IMR-90 (cell line): ENCODE data around the gene PITPNC1. TPM values are rescaled to one million over a fixed set of nuclear protein-coding genes. Genes with fewer than 3 reads are reported as not detected.

Experiments used
- ATAC-seq: fragments of 200-7000 bp; cut with Tn5 transposase; 2 replicates; pipeline ENCODE4 v1.9.1; 2020; ENCODE audit warnings: low read depth, mild to moderate bottlenecking, moderate library complexity
- BruUV-seq: library from RNA; stranded (reverse); fragments of 400-500 nt; replicated peaks from 2 replicates; lab custom pipeline; 2021; lab: Mats Ljungman, UMichigan
- CTCF ChIA-PET: fragments of 300-600 bp; formaldehyde crosslinking; extraction: SDS; loops from one replicate; lab custom pipeline; 2021; ENCODE audit warnings: antibody characterized with exemption; lab: Yijun Ruan, JAX
- POLR2A ChIA-PET: fragments of 300-600 bp; sonication (Branson Sonifier 250); formaldehyde crosslinking; loops from one replicate; lab custom pipeline; 2022; ENCODE audit warnings: antibody characterized with exemption; ENCODE audit not compliant: unreplicated experiment; lab: Charles Lee
- DNase-seq: peaks from one replicate; pipeline ENCODE4 v3.0.0; 2013
- H2AFZ ChIP-seq: replicated peaks from 2 replicates; pipeline ENCODE3; 2013; ENCODE audit warnings: low read length, mild to moderate bottlenecking; ENCODE audit not compliant: poor library complexity
- H2AK5ac ChIP-seq: 2 replicates; pipeline ENCODE4 v1.6.1; 2013; ENCODE audit warnings: low read depth, low read length, inconsistent platforms
- H2AK9ac ChIP-seq: replicated peaks from 2 replicates; pipeline ENCODE3; 2013; ENCODE audit warnings: mild to moderate bottlenecking, low read depth, low read length, moderate library complexity; ENCODE audit not compliant: poor library complexity
- H2BK120ac ChIP-seq: 2 replicates; pipeline ENCODE4 v1.6.1; 2013; ENCODE audit warnings: low read depth, low read length, inconsistent platforms
- H2BK15ac ChIP-seq: 3 replicates; pipeline ENCODE4 v1.6.1; 2013; ENCODE audit warnings: low read depth, low read length, inconsistent platforms
- H2BK20ac ChIP-seq: 2 replicates; pipeline ENCODE4 v1.6.1; 2013; ENCODE audit warnings: low read depth, mild to moderate bottlenecking, inconsistent platforms, low read length, moderate library complexity
- H2BK5ac ChIP-seq: 2 replicates; pipeline ENCODE4 v1.6.1; 2013; ENCODE audit warnings: mild to moderate bottlenecking, low read depth, low read length, inconsistent platforms; ENCODE audit not compliant: poor library complexity, severe bottlenecking
- H3K14ac ChIP-seq: replicated peaks from 2 replicates; pipeline ENCODE4 v1.6.1; 2013; ENCODE audit warnings: low read depth, low read length, inconsistent platforms
- H3K18ac ChIP-seq: 2 replicates; pipeline ENCODE4 v1.6.1; 2013; ENCODE audit warnings: low read depth, low read length, control low read depth
- H3K23ac ChIP-seq: 2 replicates; pipeline ENCODE4 v1.6.1; 2013; ENCODE audit warnings: low read depth, low read length, inconsistent platforms
- H3K27ac ChIP-seq: 2 replicates; pipeline ENCODE4 v1.5.1; 2013; ENCODE audit warnings: mild to moderate bottlenecking, control low read depth, low read length; ENCODE audit not compliant: insufficient read depth
- H3K27me3 ChIP-seq: 2 replicates; pipeline ENCODE4 v1.6.1; 2013; ENCODE audit warnings: low read length; ENCODE audit not compliant: control insufficient read depth, insufficient read depth
- H3K36me3 ChIP-seq: 2 replicates; pipeline ENCODE4 v1.6.1; 2013; ENCODE audit warnings: low read length, mixed read lengths; ENCODE audit not compliant: control insufficient read depth, insufficient read depth
- H3K4ac ChIP-seq: 2 replicates; pipeline ENCODE4 v1.6.1; 2013; ENCODE audit warnings: low read depth, low read length, inconsistent platforms
- H3K4me1 ChIP-seq: 2 replicates; pipeline ENCODE4 v1.6.1; 2013; ENCODE audit warnings: low read length, mixed read lengths; ENCODE audit not compliant: control insufficient read depth, insufficient read depth
- H3K4me2 ChIP-seq: 2 replicates; pipeline ENCODE4 v1.6.1; 2013; ENCODE audit warnings: low read depth, mild to moderate bottlenecking, control low read depth, low read length, moderate library complexity
- H3K4me3 ChIP-seq: 2 replicates; pipeline ENCODE4 v1.5.1; 2013; ENCODE audit warnings: low read depth, mild to moderate bottlenecking, control low read depth, low read length, moderate library complexity; ENCODE audit not compliant: insufficient read depth
- H3K56ac ChIP-seq: 2 replicates; pipeline ENCODE4 v1.6.1; 2013; ENCODE audit warnings: low read length, inconsistent platforms; ENCODE audit not compliant: insufficient read depth; ENCODE audit errors: extremely low read depth
- H3K79me1 ChIP-seq, 2 experiments: 2 replicates each; pipeline ENCODE4 v1.6.1; 2013; ENCODE audit warnings: low read length in 2 of 2, inconsistent platforms in 1 of 2, low read depth in 1 of 2
- H3K9ac ChIP-seq: 2 replicates; pipeline ENCODE4 v1.6.1; 2013; ENCODE audit warnings: low read depth, low read length, control low read depth
- H3K9me1 ChIP-seq: 2 replicates; pipeline ENCODE4 v1.6.1; 2013; ENCODE audit warnings: low read length, inconsistent platforms; ENCODE audit not compliant: insufficient read depth
- H3K9me3 ChIP-seq: 2 replicates; pipeline ENCODE4 v1.6.1; 2013; ENCODE audit warnings: low read length; ENCODE audit not compliant: control insufficient read depth, insufficient read depth
- H4K20me1 ChIP-seq: 2 replicates; pipeline ENCODE4 v1.6.1; 2013; ENCODE audit warnings: low read length, inconsistent platforms; ENCODE audit not compliant: insufficient read depth
- H4K5ac ChIP-seq: 2 replicates; pipeline ENCODE4 v1.6.1; 2013; ENCODE audit warnings: mild to moderate bottlenecking, low read depth, low read length, control low read depth
- H4K8ac ChIP-seq, 2 experiments: 2 replicates each; pipeline ENCODE4 v1.6.1; 2013; ENCODE audit warnings: low read depth in 2 of 2, low read length in 2 of 2, control low read depth in 1 of 2, inconsistent platforms in 1 of 2
- H4K91ac ChIP-seq: 2 replicates; pipeline ENCODE4 v1.6.1; 2013; ENCODE audit warnings: low read depth, low read length, inconsistent platforms; ENCODE audit not compliant: insufficient read depth
- CEBPB ChIP-seq: IDR thresholded peaks from 2 replicates; pipeline ENCODE4 v1.6.1; 2012; ENCODE audit warnings: low read depth, low read length, improper control_type of control experiment
- CHD1 ChIP-seq: IDR thresholded peaks from 2 replicates; pipeline ENCODE4 v1.6.1; 2012; ENCODE audit warnings: low read depth, low read length, improper control_type of control experiment
- CTCF ChIP-seq: conservative IDR thresholded peaks from 2 replicates; pipeline ENCODE4 v1.5.1; 2012; ENCODE audit warnings: mild to moderate bottlenecking, low read depth, low read length, improper control_type of control experiment
- ELK1 ChIP-seq: fragments of 150-350 bp; IDR thresholded peaks from 2 replicates; pipeline ENCODE4 v1.6.1; 2016; ENCODE audit warnings: low read depth, mild to moderate bottlenecking, low read length, moderate library complexity, borderline replicate concordance
- FOS ChIP-seq: fragments of 150-350 bp; IDR thresholded peaks from 2 replicates; pipeline ENCODE4 v1.6.1; 2016; ENCODE audit warnings: low read depth, low read length
- MAFK ChIP-seq: IDR thresholded peaks from 2 replicates; pipeline ENCODE4 v1.6.1; 2012; ENCODE audit warnings: low read depth, low read length, improper control_type of control experiment
- MAZ ChIP-seq: IDR thresholded peaks from 2 replicates; pipeline ENCODE4 v1.6.1; 2012; ENCODE audit warnings: low read depth, mild to moderate bottlenecking, low read length, improper control_type of control experiment, moderate library complexity, borderline replicate concordance
- MXI1 ChIP-seq: IDR thresholded peaks from 2 replicates; pipeline ENCODE4 v1.6.1; 2012; ENCODE audit warnings: low read depth, mild to moderate bottlenecking, low read length, moderate library complexity, borderline replicate concordance
- NFE2L2 ChIP-seq: fragments of 150-350 bp; IDR thresholded peaks from 2 replicates; pipeline ENCODE4 v1.6.1; 2016; ENCODE audit warnings: low read depth, mild to moderate bottlenecking, low read length
- POLR2A ChIP-seq: IDR thresholded peaks from 2 replicates; pipeline ENCODE4 v1.6.1; 2012; ENCODE audit warnings: mild to moderate bottlenecking, low read depth, low read length
- RAD21 ChIP-seq: IDR thresholded peaks from 2 replicates; pipeline ENCODE4 v1.6.1; 2012; ENCODE audit warnings: low read length, improper control_type of control experiment
- RCOR1 ChIP-seq: IDR thresholded peaks from 2 replicates; pipeline ENCODE4 v1.6.1; 2012; ENCODE audit warnings: mild to moderate bottlenecking, low read length, improper control_type of control experiment; ENCODE audit not compliant: insufficient replicate concordance
- RFX5 ChIP-seq: IDR thresholded peaks from 2 replicates; pipeline ENCODE4 v1.8.0; 2012; ENCODE audit warnings: low read depth, mild to moderate bottlenecking, low read length, moderate library complexity
- SMC3 ChIP-seq: fragments of 150-350 bp; IDR thresholded peaks from 2 replicates; pipeline ENCODE4 v1.6.1; 2016; ENCODE audit warnings: low read depth, mild to moderate bottlenecking, antibody characterized with exemption, low read length, moderate library complexity
- USF2 ChIP-seq: fragments of 150-350 bp; IDR thresholded peaks from 2 replicates; pipeline ENCODE4 v1.6.1; 2017; ENCODE audit warnings: mild to moderate bottlenecking, antibody characterized with exemption, low read length, low read depth
- WGBS, 2 experiments: methylation state at CpG; one replicate each; pipeline versions ENCODE4 v1.1.5 to v1.1.7; 2013; ENCODE audit warnings: missing lambda C conversion rate in 2 of 2; ENCODE audit not compliant: insufficient read length in 1 of 2; ENCODE audit errors: extremely low coverage in 2 of 2; 5-methylcytosine and 5-hydroxymethylcytosine counted together
- dilution Hi-C: fragments of 300-500 bp; cut with HindIII; formaldehyde crosslinking; loops from one replicate; pipeline ENCODE4 v1.14.3; 2018; ENCODE audit warnings: low sequenced_read_pairs; ENCODE audit not compliant: unreplicated experiment
- in situ Hi-C: fragments of 300-500 bp; cut with MboI; formaldehyde crosslinking; loops from 3 replicates; pipeline ENCODE4 v1.14.3; 2019; ENCODE audit warnings: low sequenced_read_pairs, inconsistent platforms, mixed read lengths
- intact Hi-C: fragments of 100-400 bp; cut with micrococcal nuclease; formaldehyde crosslinking; loops from 2 replicates; pipeline ENCODE4 v1.10.0; 2022
- polyA plus RNA-seq, 3 experiments: library from polyadenylated mRNA; depleted of rRNA; stranded (reverse); fragments of >200 nt; gene quantifications; 2 replicates each; pipeline ENCODE4 v1.2.3, GENCODE V29; 2012; ENCODE audit warnings: low replicate concordance in 1 of 3
- total RNA-seq: library from RNA; depleted of rRNA; stranded (reverse); fragments of >200 nt; gene quantifications from 2 replicates; pipeline ENCODE4 v1.2.3, GENCODE V29; 2012

Gene PITPNC1
- total and polyA plus RNA-seq, 2 of the 4 experiments (the other 2 are of a cell fraction) = 4.1 TPM

- no peak overlapping the region for H3K56ac ChIP-seq
- H4K91ac ChIP-seq = no peak overlapping the region
- no peaks in the 10 kb centered on the region for H4K20me1 ChIP-seq
- H3K4me1 ChIP-seq = no peaks in the 10 kb centered on the region
- no peak overlapping the region for H4K8ac ChIP-seq
- CTCF ChIA-PET = interaction anchor here (1.2 kb wide), 1 partner anchor 14 kb away, joined by 4 read pairs; no protein-coding TSS in a partner anchor
- H3K23ac ChIP-seq = no peak overlapping the region
- H3K27me3 ChIP-seq = no peaks in the 10 kb centered on the region
- no peaks in the 10 kb centered on the region for H3K9me1 ChIP-seq
- no peak overlapping the region for H4K5ac ChIP-seq
- no peak overlapping the region for H3K4me3 ChIP-seq
- no peak overlapping the region for H3K14ac ChIP-seq
- H3K18ac ChIP-seq = no peak overlapping the region
- no peak overlapping the region for H3K27ac ChIP-seq
- no peak overlapping the region for H2AK9ac ChIP-seq
- in situ Hi-C loops = loop anchor here (5.0 kb wide), 1 partner anchor 75 kb away; no protein-coding TSS in a partner anchor
- no peak overlapping the region for H2AFZ ChIP-seq
- H3K36me3 ChIP-seq = peaks cover 3% of the 10 kb centered on the region; the same call in 1 of the 2 replicates
- TF ChIP-seq SMC3 = no peak
- TF ChIP-seq POLR2A = no peak
- no peak for TF ChIP-seq MAFK
- TF ChIP-seq MXI1 = no peak
- TF ChIP-seq RCOR1 = no peak
- no peak for TF ChIP-seq NFE2L2
- TF ChIP-seq USF2 = no peak
- no peak for TF ChIP-seq ELK1
- TF ChIP-seq CEBPB = no peak
- no peak for TF ChIP-seq RAD21
- no peak for TF ChIP-seq MAZ
- TF ChIP-seq CHD1 = no peak
- no peak for TF ChIP-seq CTCF
- no peak for TF ChIP-seq RFX5
- no peak for TF ChIP-seq FOS
- no peak overlapping the region for H2BK20ac ChIP-seq
- H3K4me2 ChIP-seq = no peak overlapping the region
- H3K4ac ChIP-seq = no peak overlapping the region
- DNase-seq (no peak), ATAC-seq (no peak)
- POLR2A ChIA-PET = no interaction called here
- no peak overlapping the region for H2BK15ac ChIP-seq
- WGBS, 2 experiments = no CpG with 5 or more reads among the region's 3 CpGs
- peaks cover 9 to 11% of the 10 kb centered on the region in 2 experiments; a peak in 3 of 4 replicates for H3K79me1 ChIP-seq
- no peak overlapping the region for H2AK5ac ChIP-seq
- H2BK5ac ChIP-seq = no peak overlapping the region
- H3K9ac ChIP-seq = no peak overlapping the region
- intact Hi-C loops = no loop called here
- no TSS peak for BruUV-seq
- H3K9me3 ChIP-seq = peaks cover 5% of the 10 kb centered on the region
- dilution Hi-C loops = no loop called here
- H2BK120ac ChIP-seq = no peak overlapping the region
Observed at GRCh38 chr17:67461876-67462275, 84.8 kb downstream of the PITPNC1 start.
